Peyer's patch (tissue), 4 donors: Measurements from ENCODE around the gene MKS1. TPM values are rescaled to one million over a fixed set of nuclear protein-coding genes. Genes with fewer than 3 reads are reported as not detected.

ENCODE experiments used
- DNase-seq, 3 donors: peaks; one replicate each; pipeline ENCODE4 v3.0.0-alpha.2; 2017 to 2019
- H3K27ac ChIP-seq, 4 donors: fragments of 200-600 bp; sonication (generic); one replicate each; pipeline ENCODE4 v1.5.1; 2016 to 2019
- H3K27me3 ChIP-seq, 2 donors: fragments of 200-600 bp; sonication (generic); one replicate each; pipeline ENCODE4 v1.5.1; 2019
- H3K36me3 ChIP-seq, 3 donors: fragments of 200-600 bp; sonication (generic); one replicate each; pipeline ENCODE4 v1.5.1; 2016 to 2019
- H3K4me1 ChIP-seq, 4 donors: fragments of 200-600 bp; sonication (generic); one replicate each; pipeline ENCODE4 v1.5.1; 2016 to 2019
- H3K4me3 ChIP-seq, 4 donors: fragments of 200-600 bp; sonication (generic); 1 replicate in 3 of 4; 2 replicates in 1 of 4; pipeline ENCODE4 v1.5.1; 2016 to 2019; ENCODE audit warnings: mild to moderate bottlenecking in 1 of 4
- H3K9me3 ChIP-seq, 4 donors: fragments of 200-600 bp; sonication (generic); one replicate each; pipeline ENCODE4 v1.5.1; 2016 to 2019; ENCODE audit warnings: mild to moderate bottlenecking in 1 of 4
- POLR2A ChIP-seq, 2 donors: fragments of 450-650 bp; IDR thresholded peaks; one replicate each; pipeline ENCODE4 v1.5.1; 2017; ENCODE audit warnings: antibody characterized with exemption in 2 of 2, mild to moderate bottlenecking in 2 of 2, moderate library complexity in 2 of 2
- total RNA-seq, 4 donors: library from RNA; depleted of rRNA; stranded (reverse); fragments of >200 nt; gene quantifications; one replicate each; pipeline ENCODE4 v1.1.0, GENCODE V29; 2016
- TF ChIP-seq, protein P1 (sequence below), 6 experiments: fragments of 450-650 bp in 4 of 6; fragments of 200-600 bp in 2 of 6; sonication (generic) in 1 of 6; IDR thresholded peaks; one replicate each; pipeline ENCODE4 v1.5.1; 2017 to 2019; ENCODE audit warnings: antibody characterized with exemption in 6 of 6, mild to moderate bottlenecking in 3 of 6, moderate library complexity in 1 of 6

MKS1 gene
- total RNA-seq, 4 donors from 2014 or later, result 6.7 to 20.9 (median 14.8) TPM

DNA sequence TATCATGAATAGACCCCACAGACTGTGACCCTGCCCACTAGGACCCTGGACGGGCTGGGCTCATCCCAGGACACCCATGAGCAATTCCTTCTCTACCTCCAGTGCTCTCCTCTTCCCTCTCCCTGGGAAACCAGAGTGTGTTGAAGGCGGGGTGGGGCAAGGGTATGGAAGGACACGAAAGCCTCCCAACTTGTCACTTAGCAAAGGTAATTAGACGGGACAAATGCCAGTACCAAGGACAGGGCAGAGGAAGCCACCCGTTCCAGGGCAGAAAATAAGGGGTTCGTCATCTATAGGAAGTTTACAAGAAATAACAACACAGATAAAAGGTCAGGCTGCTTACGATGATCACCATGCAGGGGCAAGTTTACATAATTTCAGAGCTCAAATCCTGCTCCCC lies 31.4 kb downstream of the MKS1 start:
- no peaks in the 10 kb centered on the region for H3K27me3 ChIP-seq
- no peaks in the 10 kb centered on the region for H3K4me1 ChIP-seq
- TF ChIP-seq POLR2A (IDR thresholded peaks at IDR 0.05), result no peak
- TF ChIP-seq, protein P1, sequence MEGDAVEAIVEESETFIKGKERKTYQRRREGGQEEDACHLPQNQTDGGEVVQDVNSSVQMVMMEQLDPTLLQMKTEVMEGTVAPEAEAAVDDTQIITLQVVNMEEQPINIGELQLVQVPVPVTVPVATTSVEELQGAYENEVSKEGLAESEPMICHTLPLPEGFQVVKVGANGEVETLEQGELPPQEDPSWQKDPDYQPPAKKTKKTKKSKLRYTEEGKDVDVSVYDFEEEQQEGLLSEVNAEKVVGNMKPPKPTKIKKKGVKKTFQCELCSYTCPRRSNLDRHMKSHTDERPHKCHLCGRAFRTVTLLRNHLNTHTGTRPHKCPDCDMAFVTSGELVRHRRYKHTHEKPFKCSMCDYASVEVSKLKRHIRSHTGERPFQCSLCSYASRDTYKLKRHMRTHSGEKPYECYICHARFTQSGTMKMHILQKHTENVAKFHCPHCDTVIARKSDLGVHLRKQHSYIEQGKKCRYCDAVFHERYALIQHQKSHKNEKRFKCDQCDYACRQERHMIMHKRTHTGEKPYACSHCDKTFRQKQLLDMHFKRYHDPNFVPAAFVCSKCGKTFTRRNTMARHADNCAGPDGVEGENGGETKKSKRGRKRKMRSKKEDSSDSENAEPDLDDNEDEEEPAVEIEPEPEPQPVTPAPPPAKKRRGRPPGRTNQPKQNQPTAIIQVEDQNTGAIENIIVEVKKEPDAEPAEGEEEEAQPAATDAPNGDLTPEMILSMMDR (IDR thresholded peaks at IDR 0.05), result no peak
- no peak overlapping the region for H3K4me3 ChIP-seq
- no peaks in the 10 kb centered on the region for H3K9me3 ChIP-seq
- DNase-seq, result no peak
- H3K27ac ChIP-seq, result no peak overlapping the region
- no peaks in the 10 kb centered on the region for H3K36me3 ChIP-seq

DNA sequence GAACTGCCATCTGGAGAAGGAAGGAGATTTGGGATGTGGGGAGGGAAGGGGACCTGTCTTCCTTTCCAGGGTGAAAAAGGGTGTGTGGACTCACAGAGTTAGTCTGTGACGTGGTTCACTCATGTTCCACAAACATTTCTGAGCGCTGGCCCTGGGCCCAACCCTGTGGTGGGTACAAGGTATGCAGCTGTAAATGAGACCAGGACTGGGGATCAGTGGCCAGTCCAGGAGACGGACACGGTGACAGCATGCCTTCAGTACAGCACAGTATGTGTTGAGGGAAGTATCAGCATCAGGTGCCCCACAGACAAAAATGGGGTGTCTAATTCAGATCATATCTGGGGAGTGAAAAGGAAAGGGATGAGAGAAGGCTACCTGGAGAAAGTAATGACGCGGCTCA lies 32.0 kb downstream of the MKS1 start:
- no peaks in the 10 kb centered on the region for H3K36me3 ChIP-seq
- no peaks in the 10 kb centered on the region for H3K27me3 ChIP-seq
- no peaks in the 10 kb centered on the region for H3K4me1 ChIP-seq
- H3K4me3 ChIP-seq, result no peak overlapping the region
- no peaks in the 10 kb centered on the region for H3K9me3 ChIP-seq
- TF ChIP-seq POLR2A (IDR thresholded peaks at IDR 0.05), result no peak
- TF ChIP-seq, protein P1 (IDR thresholded peaks at IDR 0.05), result no peak
- H3K27ac ChIP-seq, result no peak overlapping the region
- DNase-seq, result no peak

DNA sequence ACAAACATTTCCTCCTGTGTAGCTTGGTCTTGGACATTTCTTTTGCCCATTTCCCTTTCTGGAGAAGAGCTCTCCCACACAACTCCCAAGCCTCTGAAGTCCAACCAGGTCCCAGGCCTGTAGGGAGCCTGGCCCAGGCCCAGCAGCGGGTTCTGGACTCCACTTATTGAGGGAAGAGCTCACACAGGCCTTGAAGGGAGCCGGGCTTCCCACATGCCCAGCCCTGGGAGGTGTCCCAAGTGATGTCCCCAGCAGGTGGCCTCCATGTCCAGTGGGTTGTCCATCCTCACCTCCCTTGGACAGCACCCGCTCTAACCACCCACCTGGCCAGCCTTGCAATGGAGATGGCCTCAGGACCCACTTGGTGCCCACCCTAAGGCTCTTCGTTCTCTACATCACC lies 32.5 kb downstream of the MKS1 start:
- TF ChIP-seq, protein P1 (IDR thresholded peaks at IDR 0.05), result no peak
- no peak for TF ChIP-seq POLR2A (IDR thresholded peaks at IDR 0.05)
- Histone ChIP-seq H3K27ac (no peak overlapping the region), H3K9me3 (no peaks in the 10 kb centered on the region), H3K36me3 (no peaks in the 10 kb centered on the region), H3K4me3 (no peak overlapping the region), H3K27me3 (no peaks in the 10 kb centered on the region), H3K4me1 (no peaks in the 10 kb centered on the region)
- no peak for DNase-seq

DNA sequence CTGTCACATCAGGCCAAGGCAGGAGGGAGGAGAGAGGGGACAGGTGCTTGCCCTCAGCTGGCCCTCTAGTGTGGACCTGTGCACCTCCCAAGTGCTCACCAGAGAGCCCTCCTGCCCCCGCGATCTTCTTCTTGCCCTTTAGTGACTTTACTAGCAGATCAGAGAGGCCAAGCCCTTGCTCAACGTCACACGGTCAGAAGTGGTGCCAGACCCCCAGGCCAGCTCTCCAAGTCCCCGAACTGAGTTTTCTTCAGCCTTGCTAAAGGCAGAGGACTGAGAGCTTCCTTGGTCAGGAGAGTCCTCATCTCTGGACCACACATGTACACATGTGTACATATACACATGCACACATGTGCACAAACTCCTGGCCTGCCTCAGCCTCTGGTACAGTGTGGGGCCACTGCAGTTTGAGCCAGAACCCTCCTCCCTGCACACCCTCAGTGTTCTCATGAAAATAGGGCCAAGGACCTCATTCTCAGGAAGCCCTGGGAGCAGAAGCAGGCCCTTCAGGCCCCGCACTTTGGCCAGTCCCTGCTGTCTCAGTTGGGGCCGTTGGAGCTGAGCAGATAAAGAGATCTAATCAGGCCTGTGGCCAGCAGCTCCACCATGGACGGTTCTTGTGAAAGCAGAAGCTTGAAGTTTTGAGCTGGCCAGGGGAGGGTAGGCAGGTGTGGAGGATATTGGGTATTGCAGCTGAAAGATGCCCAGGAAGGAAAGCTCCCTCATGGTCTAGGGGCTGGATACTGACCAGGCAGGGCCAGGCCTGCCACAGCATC lies 33.9 kb downstream of the MKS1 start:
- H3K27me3 ChIP-seq, result no peaks in the 10 kb centered on the region
- no peak overlapping the region for H3K27ac ChIP-seq
- H3K36me3 ChIP-seq, result no peaks in the 10 kb centered on the region
- no peak overlapping the region for H3K4me3 ChIP-seq
- DNase-seq, result no peak
- H3K4me1 ChIP-seq, result no peaks in the 10 kb centered on the region
- H3K9me3 ChIP-seq, result no peaks in the 10 kb centered on the region
- no peak for TF ChIP-seq POLR2A (IDR thresholded peaks at IDR 0.05)
- TF ChIP-seq, protein P1 (IDR thresholded peaks at IDR 0.05), result no peak

DNA sequence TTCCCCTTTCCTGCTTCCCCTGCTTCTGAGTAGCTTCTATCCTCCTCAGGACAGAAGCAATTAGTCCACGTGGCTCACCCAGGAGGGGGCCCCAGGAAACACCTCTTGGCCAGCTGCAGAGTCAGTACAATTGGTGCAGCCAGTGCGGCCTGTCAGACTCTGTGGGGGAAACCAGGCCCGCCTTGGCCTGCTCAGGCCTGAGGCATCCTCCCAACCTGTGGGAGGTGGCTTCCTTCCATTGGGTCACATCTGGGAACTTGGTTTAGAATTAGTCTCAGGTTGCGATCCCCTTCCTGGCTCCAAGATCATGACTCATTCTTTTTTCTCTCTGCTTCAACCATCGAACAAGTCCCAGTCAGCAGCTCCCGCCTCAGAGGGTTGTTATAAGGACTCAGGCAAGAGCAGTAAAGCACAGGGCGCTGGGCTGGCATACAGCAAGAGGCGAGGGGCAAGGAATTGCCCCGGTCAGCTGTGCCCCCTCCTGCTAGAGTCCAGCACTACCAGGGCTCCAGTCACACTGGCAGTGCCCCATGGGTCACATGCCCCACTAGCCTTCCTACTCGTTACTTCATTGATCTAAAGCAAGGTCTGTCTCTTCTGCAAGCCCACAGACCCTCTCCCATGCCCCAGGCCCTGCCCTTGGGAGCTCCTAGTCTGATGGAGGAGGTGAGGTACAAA lies 34.6 kb downstream of the MKS1 start:
- Histone ChIP-seq H3K9me3 (no peaks in the 10 kb centered on the region), H3K27ac (no peak overlapping the region), H3K4me1 (no peaks in the 10 kb centered on the region), H3K27me3 (no peaks in the 10 kb centered on the region), H3K36me3 (no peaks in the 10 kb centered on the region), H3K4me3 (no peak overlapping the region)
- TF ChIP-seq, protein P1 (IDR thresholded peaks at IDR 0.05), result no peak
- TF ChIP-seq POLR2A (IDR thresholded peaks at IDR 0.05), result no peak
- DNase-seq, result no peak
